HepG2 (cell line): ENCODE measurements around the gene KIZ. TPM values are rescaled to one million over a fixed set of nuclear protein-coding genes. Genes with fewer than 3 reads are reported as not detected.

Experiments used
- CENPT ChIP-seq: sonication (generic); formaldehyde crosslinking; IDR thresholded peaks from 2 replicates; pipeline ENCODE4 v1.8.0; 2022; ENCODE audit warnings: low read depth, mild to moderate bottlenecking, moderate library complexity, missing genetic modification reagents
- KAT2B ChIP-seq: fragments of 150-350 bp; IDR thresholded peaks from 2 replicates; pipeline ENCODE4 v1.6.1; 2014; ENCODE audit warnings: low read depth, low read length, borderline replicate concordance
- MXI1 ChIP-seq: IDR thresholded peaks from 3 replicates; pipeline ENCODE4 v1.6.1; 2012; ENCODE audit warnings: low read depth, low read length, inconsistent platforms, borderline replicate concordance
- PAX8 ChIP-seq: sonication (generic); formaldehyde crosslinking; IDR thresholded peaks from 2 replicates; pipeline ENCODE4 v1.8.0; 2022; ENCODE audit warnings: mild to moderate bottlenecking, missing genetic modification reagents, borderline replicate concordance
- PHF5A ChIP-seq: IDR thresholded peaks from one replicate; pipeline ENCODE4 v1.6.1; 2018; ENCODE audit warnings: low read depth, missing genetic modification reagents; ENCODE audit not compliant: unreplicated experiment
- PTBP1 ChIP-seq: fragments of 200-400 bp; formaldehyde crosslinking; IDR thresholded peaks from 2 replicates; pipeline ENCODE4 v1.6.1; 2018; ENCODE audit warnings: low read length, low read depth; ENCODE audit not compliant: poor library complexity, severe bottlenecking
- RFX1 ChIP-seq: fragments of 450-650 bp; IDR thresholded peaks from 2 replicates; pipeline ENCODE4 v1.6.1; 2017
- ZBTB21 ChIP-seq: sonication (generic); formaldehyde crosslinking; IDR thresholded peaks from 2 replicates; pipeline ENCODE4 v1.4.0; 2020; ENCODE audit warnings: missing genetic modification reagents
- ZFY ChIP-seq: sonication (generic); formaldehyde crosslinking; IDR thresholded peaks from 2 replicates; pipeline ENCODE4 v1.4.0; 2020; ENCODE audit warnings: missing genetic modification reagents
- ZKSCAN1 ChIP-seq: fragments of 150-350 bp; IDR thresholded peaks from 2 replicates; pipeline ENCODE4 v1.6.1; 2014; ENCODE audit warnings: low read length
- ZNF124 ChIP-seq: sonication (generic); formaldehyde crosslinking; IDR thresholded peaks from 2 replicates; pipeline ENCODE4 v1.4.0; 2020; ENCODE audit warnings: missing genetic modification reagents
- ZNF552 ChIP-seq: sonication (generic); formaldehyde crosslinking; IDR thresholded peaks from 2 replicates; pipeline ENCODE4 v1.9.0; 2022; ENCODE audit warnings: missing genetic modification reagents, mild to moderate bottlenecking, borderline replicate concordance
- ZSCAN20 ChIP-seq: sonication (generic); formaldehyde crosslinking; IDR thresholded peaks from 2 replicates; pipeline ENCODE4 v1.4.0; 2020; ENCODE audit warnings: missing genetic modification reagents, mild to moderate bottlenecking, borderline replicate concordance
- ZSCAN22 ChIP-seq: sonication (generic); formaldehyde crosslinking; IDR thresholded peaks from 2 replicates; pipeline ENCODE4 v1.4.0; 2020; ENCODE audit warnings: mild to moderate bottlenecking, missing genetic modification reagents
- ZSCAN9 ChIP-seq: IDR thresholded peaks from 2 replicates; pipeline ENCODE4 v1.6.1; 2016; ENCODE audit warnings: borderline replicate concordance
- polyA plus RNA-seq, 8 experiments: library from polyadenylated mRNA; depleted of rRNA in 3 of 8; stranded (reverse) in 7 of 8; unstranded in 1 of 8; fragments of >200 nt; fragmentation: Illumina TruSeq in 4 of 8; extraction: Trizol in 4 of 8; gene quantifications; 2 replicates each; pipeline versions ENCODE4 v1.2.1 to v1.2.3, GENCODE V29; 2011 to 2016; ENCODE audit warnings: low read depth in 4 of 8, missing spikeins in 1 of 8, mixed read lengths in 1 of 8; ENCODE audit not compliant: insufficient read depth in 1 of 8
- total RNA-seq, 5 experiments: library from RNA; depleted of rRNA; stranded (reverse); fragments of >200 nt; fragmentation: Illumina TruSeq; extraction: Trizol; gene quantifications; 2 replicates each; pipeline ENCODE4 v1.2.3, GENCODE V29; 2016; ENCODE audit warnings: low read depth in 1 of 5
- TF ChIP-seq, protein P1 (sequence below): sonication (generic); formaldehyde crosslinking; IDR thresholded peaks from 2 replicates; pipeline ENCODE4 v1.4.0; 2020; ENCODE audit warnings: missing genetic modification reagents, low read depth, mild to moderate bottlenecking, borderline replicate concordance
- TF ChIP-seq, protein P2 (sequence below): sonication (generic); formaldehyde crosslinking; IDR thresholded peaks from 2 replicates; pipeline ENCODE4 v1.4.0; 2020; ENCODE audit warnings: mild to moderate bottlenecking, missing genetic modification reagents
- TF ChIP-seq, protein P3 (sequence below): sonication (generic); formaldehyde crosslinking; IDR thresholded peaks from 2 replicates; pipeline ENCODE4 v1.4.0; 2020; ENCODE audit warnings: missing genetic modification reagents
- TF ChIP-seq, protein P4 (sequence below): sonication (generic); formaldehyde crosslinking; IDR thresholded peaks from 2 replicates; pipeline ENCODE4 v1.5.1; 2020; ENCODE audit warnings: missing genetic modification reagents, mild to moderate bottlenecking, borderline replicate concordance
- TF ChIP-seq, protein P5 (sequence below): IDR thresholded peaks from 2 replicates; pipeline ENCODE4 v1.6.1; 2016; ENCODE audit warnings: missing genetic modification reagents, missing compliant biosample characterization
- TF ChIP-seq, protein P6 (sequence below): sonication (generic); formaldehyde crosslinking; IDR thresholded peaks from 2 replicates; pipeline ENCODE4 v1.8.1; 2023; ENCODE audit warnings: mild to moderate bottlenecking, moderate library complexity, missing genetic modification reagents
- TF ChIP-seq, protein P7 (sequence below): fragments of 450-650 bp; IDR thresholded peaks from 2 replicates; pipeline ENCODE4 v1.6.1; 2017

Gene KIZ
- total and polyA plus RNA-seq, 2 of the 13 experiments (the other 11 are each of a cell fraction or from before 2014, with no cell fraction given) = 46.3 to 114 TPM

DNA sequence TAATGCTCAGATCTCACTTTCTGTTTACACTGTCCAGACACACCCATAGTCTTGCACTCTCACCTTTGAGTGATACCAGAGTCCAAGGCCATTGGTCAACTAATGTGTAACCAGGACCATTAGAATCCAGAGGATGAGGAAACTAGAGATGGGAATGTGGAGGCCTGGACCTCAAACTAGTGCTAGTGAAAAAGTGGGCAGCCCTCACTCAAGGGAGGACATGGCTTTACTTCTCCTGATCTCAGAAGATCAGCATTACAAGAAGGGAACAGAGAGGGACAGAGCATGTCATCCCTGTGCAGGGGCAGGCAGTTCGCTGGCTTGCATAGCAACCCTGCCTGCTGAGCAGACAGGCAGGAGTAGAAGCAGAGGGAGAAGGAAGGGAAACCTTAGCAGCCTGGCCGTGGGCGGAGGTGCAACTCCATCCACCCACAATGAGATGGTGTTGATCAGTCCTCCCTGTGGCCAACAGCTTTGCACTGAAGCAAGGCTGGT is 154.7 kb downstream of the KIZ start (continued):
- TF ChIP-seq CENPT (CRISPR knock-in tag) = 0 out of 2 replicates have a peak, but pooled peaks have one; percentile 24
- TF ChIP-seq PTBP1 = no peak
- TF ChIP-seq, protein P1, sequence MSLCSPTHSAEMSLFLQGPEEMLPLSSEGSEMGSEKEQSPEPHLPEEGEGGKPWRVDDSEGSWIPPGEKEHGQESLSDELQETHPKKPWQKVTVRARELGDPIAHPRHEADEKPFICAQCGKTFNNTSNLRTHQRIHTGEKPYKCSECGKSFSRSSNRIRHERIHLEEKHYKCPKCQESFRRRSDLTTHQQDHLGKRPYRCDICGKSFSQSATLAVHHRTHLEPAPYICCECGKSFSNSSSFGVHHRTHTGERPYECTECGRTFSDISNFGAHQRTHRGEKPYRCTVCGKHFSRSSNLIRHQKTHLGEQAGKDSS = no peak
- TF ChIP-seq PAX8 (CRISPR knock-in tag) = no peak
- no peak for TF ChIP-seq ZSCAN22 (CRISPR knock-in tag)
- TF ChIP-seq, protein P2, sequence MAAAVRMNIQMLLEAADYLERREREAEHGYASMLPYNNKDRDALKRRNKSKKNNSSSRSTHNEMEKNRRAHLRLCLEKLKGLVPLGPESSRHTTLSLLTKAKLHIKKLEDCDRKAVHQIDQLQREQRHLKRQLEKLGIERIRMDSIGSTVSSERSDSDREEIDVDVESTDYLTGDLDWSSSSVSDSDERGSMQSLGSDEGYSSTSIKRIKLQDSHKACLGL (CRISPR knock-in tag) = no peak
- no peak for TF ChIP-seq PHF5A (CRISPR knock-in tag)
- TF ChIP-seq RFX1 = no peak
- TF ChIP-seq, protein P3, sequence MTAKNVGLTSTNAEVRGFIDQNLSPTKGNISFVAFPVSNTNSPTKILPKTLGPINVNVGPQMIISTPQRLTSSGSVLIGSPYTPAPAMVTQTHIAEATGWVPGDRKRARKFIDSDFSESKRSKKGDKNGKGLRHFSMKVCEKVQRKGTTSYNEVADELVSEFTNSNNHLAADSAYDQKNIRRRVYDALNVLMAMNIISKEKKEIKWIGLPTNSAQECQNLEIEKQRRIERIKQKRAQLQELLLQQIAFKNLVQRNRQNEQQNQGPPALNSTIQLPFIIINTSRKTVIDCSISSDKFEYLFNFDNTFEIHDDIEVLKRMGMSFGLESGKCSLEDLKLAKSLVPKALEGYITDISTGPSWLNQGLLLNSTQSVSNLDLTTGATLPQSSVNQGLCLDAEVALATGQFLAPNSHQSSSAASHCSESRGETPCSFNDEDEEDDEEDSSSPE (CRISPR knock-in tag) = no peak
- TF ChIP-seq, protein P4, sequence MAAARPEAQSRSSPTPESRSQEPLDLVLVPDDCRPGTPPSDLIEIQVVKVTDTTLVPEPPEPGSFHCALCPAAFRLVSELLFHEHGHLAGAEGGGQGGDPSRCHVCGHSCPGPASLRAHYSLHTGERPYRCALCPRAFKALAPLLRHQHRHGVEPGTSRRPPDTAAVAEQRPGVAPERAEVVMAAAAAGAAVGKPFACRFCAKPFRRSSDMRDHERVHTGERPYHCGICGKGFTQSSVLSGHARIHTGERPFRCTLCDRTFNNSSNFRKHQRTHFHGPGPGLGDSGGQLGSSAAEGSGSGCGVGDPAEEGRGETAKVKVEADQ (CRISPR knock-in tag) = peak; percentile 58; the same call in 1 of the 2 replicates
- TF ChIP-seq, protein P5, sequence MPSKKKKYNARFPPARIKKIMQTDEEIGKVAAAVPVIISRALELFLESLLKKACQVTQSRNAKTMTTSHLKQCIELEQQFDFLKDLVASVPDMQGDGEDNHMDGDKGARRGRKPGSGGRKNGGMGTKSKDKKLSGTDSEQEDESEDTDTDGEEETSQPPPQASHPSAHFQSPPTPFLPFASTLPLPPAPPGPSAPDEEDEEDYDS (CRISPR knock-in tag) = no peak
- TF ChIP-seq KAT2B = no peak
- TF ChIP-seq ZBTB21 (CRISPR knock-in tag) = no peak
- no peak for TF ChIP-seq ZKSCAN1
- TF ChIP-seq, protein P6, sequence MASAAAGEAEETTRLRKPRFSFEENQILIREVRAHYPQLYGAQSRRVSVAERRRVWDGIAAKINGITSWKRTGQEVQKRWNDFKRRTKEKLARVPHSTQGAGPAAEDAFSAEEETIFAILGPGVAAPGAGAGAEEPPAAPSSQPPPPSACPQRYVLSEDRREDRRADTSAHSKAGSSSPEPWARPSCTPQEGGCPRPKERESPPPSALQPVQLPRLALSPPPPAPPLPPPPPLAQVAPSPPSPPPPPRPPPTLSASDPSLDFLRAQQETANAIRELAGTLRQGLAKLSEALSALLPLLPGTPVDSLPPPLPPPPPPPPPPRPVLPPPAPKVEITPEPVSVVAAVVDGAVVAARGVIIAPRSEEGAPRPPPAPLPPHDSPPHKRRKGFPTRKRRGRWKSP (CRISPR knock-in tag) = no peak
- TF ChIP-seq ZNF552 (CRISPR knock-in tag) = no peak
- TF ChIP-seq ZSCAN9 (CRISPR knock-in tag) = no peak
- TF ChIP-seq ZSCAN20 (CRISPR knock-in tag) = no peak
- TF ChIP-seq ZNF124 (CRISPR knock-in tag) = no peak
- no peak for TF ChIP-seq ZFY (CRISPR knock-in tag)
- TF ChIP-seq MXI1 = no peak
- TF ChIP-seq, protein P7, sequence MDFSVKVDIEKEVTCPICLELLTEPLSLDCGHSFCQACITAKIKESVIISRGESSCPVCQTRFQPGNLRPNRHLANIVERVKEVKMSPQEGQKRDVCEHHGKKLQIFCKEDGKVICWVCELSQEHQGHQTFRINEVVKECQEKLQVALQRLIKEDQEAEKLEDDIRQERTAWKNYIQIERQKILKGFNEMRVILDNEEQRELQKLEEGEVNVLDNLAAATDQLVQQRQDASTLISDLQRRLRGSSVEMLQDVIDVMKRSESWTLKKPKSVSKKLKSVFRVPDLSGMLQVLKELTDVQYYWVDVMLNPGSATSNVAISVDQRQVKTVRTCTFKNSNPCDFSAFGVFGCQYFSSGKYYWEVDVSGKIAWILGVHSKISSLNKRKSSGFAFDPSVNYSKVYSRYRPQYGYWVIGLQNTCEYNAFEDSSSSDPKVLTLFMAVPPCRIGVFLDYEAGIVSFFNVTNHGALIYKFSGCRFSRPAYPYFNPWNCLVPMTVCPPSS = no peak
